Testis (tissue), 3 donors: ENCODE measurements around the gene FASLG. TPM values are rescaled to one million over a fixed set of nuclear protein-coding genes. Genes with fewer than 3 reads are reported as not detected.

Experiments used
- DNase-seq: peaks from one replicate; pipeline ENCODE4 v3.0.0-alpha.2; 2019
- H3K27ac ChIP-seq, 2 donors: fragments of 200-600 bp; sonication (generic); one replicate each; pipeline ENCODE4 v1.5.1; 2019
- H3K27me3 ChIP-seq: fragments of 200-600 bp; sonication (generic); one replicate; pipeline ENCODE4 v1.5.1; 2019
- H3K36me3 ChIP-seq: fragments of 200-600 bp; sonication (generic); one replicate; pipeline ENCODE4 v1.5.1; 2017; ENCODE audit warnings: low read depth; ENCODE audit errors: missing control alignments
- H3K4me1 ChIP-seq: fragments of 200-600 bp; sonication (generic); one replicate; pipeline ENCODE4 v1.5.1; 2019
- H3K4me3 ChIP-seq, 2 donors: fragments of 200-600 bp; sonication (generic); one replicate each; pipeline ENCODE4 v1.5.1; 2017 to 2019
- H3K9me3 ChIP-seq: fragments of 200-600 bp; sonication (generic); one replicate; pipeline ENCODE4 v1.5.1; 2017
- POLR2A ChIP-seq: fragments of 450-650 bp; IDR thresholded peaks from one replicate; pipeline ENCODE4 v1.6.1; 2017; ENCODE audit warnings: antibody characterized with exemption, mild to moderate bottlenecking, moderate library complexity
- WGBS, 2 donors: methylation state at CpG; one replicate each; pipeline ENCODE4 v1.1.5; 2018; 5-methylcytosine and 5-hydroxymethylcytosine counted together
- intact Hi-C: fragments of 100-400 bp; cut with DNase I; formaldehyde crosslinking; loops from one replicate; pipeline ENCODE4 v1.15.1; 2023; ENCODE audit warnings: low total_unique reads
- polyA plus RNA-seq: library from polyadenylated mRNA; stranded (reverse); fragments of 350-450 nt; fragmentation: Illumina TruSeq; extraction: RNeasy Lipid Tissue Mini Kit (QIAGEN cat#74804); gene quantifications from one replicate; pipeline ENCODE4 v1.2.3, GENCODE V29; 2014; ENCODE audit warnings: low read depth, low replicate concordance; ENCODE audit not compliant: insufficient read depth
- total RNA-seq, 2 donors: library from RNA; depleted of rRNA; stranded (reverse); fragments of >200 nt; gene quantifications; one replicate each; pipeline ENCODE4 v1.2.3, GENCODE V29; 2016
- TF ChIP-seq, protein P1 (sequence below), 3 experiments: fragments of 450-650 bp in 2 of 3; fragments of 200-600 bp in 1 of 3; sonication (generic) in 1 of 3; IDR thresholded peaks; one replicate each; pipeline ENCODE4 v1.5.1; 2016 to 2019; ENCODE audit warnings: antibody characterized with exemption in 3 of 3, mild to moderate bottlenecking in 2 of 3, moderate library complexity in 1 of 3

Gene FASLG
- total and polyA plus RNA-seq, 3 donors from 2014 or later, result not detected

DNA sequence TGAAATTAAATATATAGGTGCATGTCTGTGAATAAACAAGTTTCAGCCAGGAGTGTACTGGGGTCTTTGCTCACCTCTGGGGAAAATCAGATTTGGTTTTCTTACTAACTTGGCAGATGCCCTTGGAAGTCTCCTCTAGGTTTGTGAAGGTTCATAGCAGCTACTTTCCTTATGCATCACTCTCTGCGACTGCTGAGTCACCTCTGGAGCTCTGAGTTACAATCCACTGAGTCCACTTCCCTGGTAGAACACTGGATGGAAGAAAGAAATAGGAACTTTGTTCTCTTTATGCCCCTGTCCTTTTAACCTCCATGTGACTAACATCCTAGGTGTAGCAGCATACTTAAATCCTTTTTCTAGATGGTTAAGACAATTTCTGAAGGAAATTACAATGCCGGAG, 4.4 kb upstream of the FASLG start:
- intact Hi-C loops, result no loop called here
- H3K4me1 ChIP-seq, result no peaks in the 10 kb centered on the region
- TF ChIP-seq, protein P1, sequence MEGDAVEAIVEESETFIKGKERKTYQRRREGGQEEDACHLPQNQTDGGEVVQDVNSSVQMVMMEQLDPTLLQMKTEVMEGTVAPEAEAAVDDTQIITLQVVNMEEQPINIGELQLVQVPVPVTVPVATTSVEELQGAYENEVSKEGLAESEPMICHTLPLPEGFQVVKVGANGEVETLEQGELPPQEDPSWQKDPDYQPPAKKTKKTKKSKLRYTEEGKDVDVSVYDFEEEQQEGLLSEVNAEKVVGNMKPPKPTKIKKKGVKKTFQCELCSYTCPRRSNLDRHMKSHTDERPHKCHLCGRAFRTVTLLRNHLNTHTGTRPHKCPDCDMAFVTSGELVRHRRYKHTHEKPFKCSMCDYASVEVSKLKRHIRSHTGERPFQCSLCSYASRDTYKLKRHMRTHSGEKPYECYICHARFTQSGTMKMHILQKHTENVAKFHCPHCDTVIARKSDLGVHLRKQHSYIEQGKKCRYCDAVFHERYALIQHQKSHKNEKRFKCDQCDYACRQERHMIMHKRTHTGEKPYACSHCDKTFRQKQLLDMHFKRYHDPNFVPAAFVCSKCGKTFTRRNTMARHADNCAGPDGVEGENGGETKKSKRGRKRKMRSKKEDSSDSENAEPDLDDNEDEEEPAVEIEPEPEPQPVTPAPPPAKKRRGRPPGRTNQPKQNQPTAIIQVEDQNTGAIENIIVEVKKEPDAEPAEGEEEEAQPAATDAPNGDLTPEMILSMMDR (IDR thresholded peaks at IDR 0.05), result no peak
- TF ChIP-seq POLR2A, result no peak
- no peaks in the 10 kb centered on the region for H3K9me3 ChIP-seq
- no peak for DNase-seq
- no peak overlapping the region for H3K27ac ChIP-seq
- H3K27me3 ChIP-seq, result no peaks in the 10 kb centered on the region
- WGBS, 2 donors, result 91 to 95% methylated on average over 2 of the region's 2 CpGs
- no peaks in the 10 kb centered on the region for H3K36me3 ChIP-seq
- H3K4me3 ChIP-seq, result no peak overlapping the region

DNA sequence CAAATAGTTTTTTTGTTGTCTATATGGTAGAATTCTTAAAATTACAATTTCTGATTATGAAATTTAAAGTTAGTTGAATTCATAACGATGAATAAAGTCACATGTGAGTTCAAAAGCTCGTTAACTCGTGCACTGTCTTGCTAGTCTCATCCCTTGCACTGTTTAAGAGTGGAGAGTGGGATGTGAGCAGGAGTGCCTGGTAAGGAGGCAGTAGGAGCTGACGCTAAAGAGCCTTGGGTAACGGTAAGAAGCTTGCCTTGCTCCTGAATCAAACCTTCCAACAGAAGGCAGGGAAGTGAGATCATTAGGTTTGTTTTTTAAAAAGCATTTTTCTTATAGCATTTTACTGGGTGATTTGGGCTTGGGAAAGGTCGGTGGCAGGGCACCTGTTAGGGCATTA, 2.3 kb upstream of the FASLG start:
- no peaks in the 10 kb centered on the region for H3K27me3 ChIP-seq
- 82 to 86% methylated on average over 6 of the region's 6 CpGs for WGBS, 2 donors

DNA sequence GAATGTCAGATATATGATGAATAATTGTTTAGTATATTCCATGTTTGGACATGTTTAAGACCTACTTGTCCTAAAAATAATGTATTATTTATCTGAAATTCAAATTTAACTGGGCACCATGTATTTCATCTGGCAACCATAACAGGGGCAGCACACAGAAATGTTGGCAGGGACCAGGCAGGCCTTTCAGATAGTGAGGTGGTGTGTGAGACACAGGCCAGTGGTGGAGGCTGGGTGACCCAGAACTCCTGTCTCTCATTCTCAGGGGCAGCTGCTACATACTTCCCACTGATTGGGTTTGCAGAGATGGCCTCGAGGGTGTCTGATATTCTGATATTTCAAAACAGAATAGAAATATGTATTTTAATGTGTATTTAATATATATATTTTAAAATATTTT, 1.3 kb upstream of the FASLG start:
- intact Hi-C loops, result no loop called here
- no peak overlapping the region for H3K4me3 ChIP-seq
- DNase-seq, result no peak
- H3K27ac ChIP-seq, result no peak overlapping the region
- no peaks in the 10 kb centered on the region for H3K9me3 ChIP-seq
- 89 to 95% methylated on average over 1 of the region's 1 CpG for whole genome bisulfite sequencing, 2 donors
- no peaks in the 10 kb centered on the region for H3K27me3 ChIP-seq
- H3K36me3 ChIP-seq, result no peaks in the 10 kb centered on the region
- no peaks in the 10 kb centered on the region for H3K4me1 ChIP-seq
- TF ChIP-seq POLR2A, result no peak
- TF ChIP-seq, protein P1 (IDR thresholded peaks at IDR 0.05), result no peak

More for the DNA sequence above, 2.3 kb upstream of the FASLG start:
- no peaks in the 10 kb centered on the region for H3K36me3 ChIP-seq
- H3K4me1 ChIP-seq, result no peaks in the 10 kb centered on the region
- intact Hi-C loops, result no loop called here
- H3K4me3 ChIP-seq, result no peak overlapping the region
- TF ChIP-seq, protein P1 (IDR thresholded peaks at IDR 0.05), result no peak
- no peak for TF ChIP-seq POLR2A
- no peak overlapping the region for H3K27ac ChIP-seq
- H3K9me3 ChIP-seq, result no peaks in the 10 kb centered on the region
- DNase-seq, result no peak

DNA sequence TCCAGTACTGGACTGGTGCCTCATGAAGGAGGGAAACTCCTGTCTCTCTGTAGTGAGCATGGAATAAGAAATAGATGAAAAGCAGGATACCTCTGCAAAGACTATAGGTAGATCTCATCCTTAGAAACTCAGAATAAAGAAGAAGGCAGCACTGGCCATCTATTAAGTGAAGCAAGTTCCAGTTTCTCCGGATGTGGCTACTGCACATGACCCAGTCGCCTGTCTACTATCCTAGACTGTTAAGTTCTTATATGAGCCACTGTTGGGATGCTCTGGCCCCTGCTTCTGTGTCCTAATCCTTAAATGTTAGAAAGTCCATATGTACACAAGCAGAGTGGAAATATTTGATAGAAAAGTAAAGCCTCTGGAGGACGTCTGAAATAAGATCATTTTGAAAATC, 2.2 kb downstream of the FASLG start:
- Histone ChIP-seq H3K27ac (no peak overlapping the region), H3K4me1 (no peaks in the 10 kb centered on the region), H3K4me3 (no peak overlapping the region), H3K27me3 (no peaks in the 10 kb centered on the region), H3K9me3 (no peaks in the 10 kb centered on the region), H3K36me3 (no peaks in the 10 kb centered on the region)
- intact Hi-C loops, result no loop called here
- TF ChIP-seq POLR2A, result no peak
- TF ChIP-seq, protein P1 (IDR thresholded peaks at IDR 0.05), result no peak
- DNase-seq, result no peak
- 73 to 90% methylated on average over 3 of the region's 3 CpGs for WGBS, 2 donors

DNA sequence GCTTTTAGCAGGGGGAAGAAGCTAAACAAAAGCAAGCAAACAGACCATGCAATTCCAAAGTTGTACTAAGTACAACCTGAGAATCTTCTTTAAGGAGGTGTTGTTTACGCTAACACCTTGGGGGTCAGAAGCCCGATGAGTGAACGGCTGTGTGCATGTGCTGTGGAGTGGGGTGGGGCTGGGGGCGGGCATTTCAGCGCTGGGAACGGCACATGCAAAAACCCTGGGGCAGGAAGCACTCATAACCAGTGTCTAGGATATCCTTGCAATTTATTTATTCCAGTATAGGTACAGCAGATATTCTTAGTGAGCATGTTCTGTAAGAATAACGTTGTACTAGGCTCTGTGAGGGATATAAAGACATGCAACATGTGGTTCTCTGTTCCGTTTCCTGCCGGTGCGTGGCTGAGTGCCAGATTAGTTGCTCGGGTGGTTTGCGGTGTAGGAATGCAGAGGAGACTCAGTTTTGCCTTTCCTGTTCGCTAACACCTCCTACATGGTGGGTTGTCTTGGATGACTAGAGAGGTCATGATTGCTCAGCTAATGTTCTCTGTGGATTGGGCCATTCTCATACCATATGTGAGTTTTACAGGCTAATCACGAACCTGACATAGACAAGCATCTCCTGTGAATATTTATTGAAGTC, 3.7 kb downstream of the FASLG start:
- TF ChIP-seq, protein P1 (IDR thresholded peaks at IDR 0.05), result no peak
- TF ChIP-seq POLR2A, result no peak
- DNase-seq, result peak; percentile 21
- Histone ChIP-seq H3K36me3 (no peaks in the 10 kb centered on the region), H3K27me3 (no peaks in the 10 kb centered on the region), H3K27ac (no peak overlapping the region), H3K4me3 (no peak overlapping the region), H3K4me1 (no peaks in the 10 kb centered on the region), H3K9me3 (no peaks in the 10 kb centered on the region)
- 20 to 34% methylated on average over 14 of the region's 14 CpGs for WGBS, 2 donors
- intact Hi-C loops, result no loop called here
